ENCODE data around the gene MYLK4.
A peak's percentile ranks its signal among the peaks of the same experiment; 100 is the strongest.

The MYLK4 gene

GRCh38 chr6:2743280-2744208 lies 7.2 kb downstream of the MYLK4 start:
- Mint-ChIP-seq H3K4me1 (ENCODE audit: low read depth) (peaks cover 9% of the 10 kb centered on the region), H3K36me3 (ENCODE audit: low read depth) (no peaks in the 10 kb centered on the region), H3K27ac (no peak overlapping the region), H3K27me3 (no peaks in the 10 kb centered on the region), H3K4me3 (no peak overlapping the region), H3K9me3 (no peaks in the 10 kb centered on the region)
- intact Hi-C loops (cut with micrococcal nuclease): no loop called here

GRCh38 chr6:2741756-2742155 lies 9.0 kb downstream of the MYLK4 start:
- intact Hi-C loops (cut with micrococcal nuclease): no loop called here
- no peak overlapping the region for H3K4me3 Mint-ChIP-seq
- peaks cover 14% of the 10 kb centered on the region for H3K4me1 Mint-ChIP-seq (ENCODE audit: low read depth)
- H3K27me3 Mint-ChIP-seq: no peaks in the 10 kb centered on the region
- no peaks in the 10 kb centered on the region for H3K36me3 Mint-ChIP-seq (ENCODE audit: low read depth)
- no peak overlapping the region for H3K27ac Mint-ChIP-seq
- no peaks in the 10 kb centered on the region for H3K9me3 Mint-ChIP-seq

GRCh38 chr6:2740581-2740980 lies 10.1 kb downstream of the MYLK4 start:
- Mint-ChIP-seq H3K9me3 (no peaks in the 10 kb centered on the region), H3K4me3 (no peak overlapping the region), H3K36me3 (ENCODE audit: low read depth) (no peaks in the 10 kb centered on the region), H3K27ac (no peak overlapping the region), H3K27me3 (no peaks in the 10 kb centered on the region), H3K4me1 (ENCODE audit: low read depth) (peaks cover 14% of the 10 kb centered on the region)
- intact Hi-C loops (cut with micrococcal nuclease): no loop called here

GRCh38 chr6:2739335-2739734 lies 11.4 kb downstream of the MYLK4 start:
- Mint-ChIP-seq H3K27ac (no peak overlapping the region), H3K36me3 (ENCODE audit: low read depth) (no peaks in the 10 kb centered on the region), H3K9me3 (no peaks in the 10 kb centered on the region), H3K4me3 (no peak overlapping the region), H3K4me1 (ENCODE audit: low read depth) (peaks cover 14% of the 10 kb centered on the region), H3K27me3 (no peaks in the 10 kb centered on the region)
- intact Hi-C loops (cut with micrococcal nuclease): no loop called here

GRCh38 chr6:2738373-2738979 lies 12.2 kb downstream of the MYLK4 start:
- Mint-ChIP-seq H3K4me1 (ENCODE audit: low read depth) (peaks cover 22% of the 10 kb centered on the region), H3K27me3 (no peaks in the 10 kb centered on the region), H3K27ac (no peak overlapping the region), H3K4me3 (no peak overlapping the region), H3K36me3 (ENCODE audit: low read depth) (no peaks in the 10 kb centered on the region), H3K9me3 (no peaks in the 10 kb centered on the region)
- intact Hi-C loops (cut with micrococcal nuclease): loop anchor here (1.0 kb wide), 1 partner anchor 12 kb away; the partner anchor contains the start of gene MYLK4

- Mint-ChIP-seq H3K9me3 (no peaks in the 10 kb centered on the region), H3K27ac (no peak overlapping the region), H3K36me3 (ENCODE audit: low read depth) (no peaks in the 10 kb centered on the region), H3K27me3 (no peaks in the 10 kb centered on the region), H3K4me3 (no peak overlapping the region), H3K4me1 (ENCODE audit: low read depth) (peaks cover 28% of the 10 kb centered on the region)
- intact Hi-C loops (cut with micrococcal nuclease): loop anchor here (1.0 kb wide), 1 partner anchor 12 kb away; the partner anchor contains the start of gene MYLK4
These were observed 12.8 kb downstream of the MYLK4 start for GRCh38 chr6:2737885-2738284.

- Mint-ChIP-seq H3K4me1 (ENCODE audit: low read depth) (peaks cover 23% of the 10 kb centered on the region), H3K4me3 (no peak overlapping the region), H3K9me3 (no peaks in the 10 kb centered on the region), H3K36me3 (ENCODE audit: low read depth) (no peaks in the 10 kb centered on the region), H3K27me3 (no peaks in the 10 kb centered on the region), H3K27ac (peak overlapping the region; percentile 85)
- intact Hi-C loops (cut with micrococcal nuclease): no loop called here
These were observed 16.1 kb downstream of the MYLK4 start for GRCh38 chr6:2734488-2735166.

- Mint-ChIP-seq H3K27me3 (peaks cover 2% of the 10 kb centered on the region), H3K36me3 (ENCODE audit: low read depth) (no peaks in the 10 kb centered on the region), H3K9me3 (no peaks in the 10 kb centered on the region), H3K4me1 (ENCODE audit: low read depth) (peaks cover 27% of the 10 kb centered on the region), H3K4me3 (no peak overlapping the region), H3K27ac (peak overlapping the region; percentile 85)
- intact Hi-C loops (cut with micrococcal nuclease): no loop called here
These were observed 16.8 kb downstream of the MYLK4 start for GRCh38 chr6:2733736-2734480.

- H3K4me1 Mint-ChIP-seq (ENCODE audit: low read depth): peaks cover 33% of the 10 kb centered on the region
- H3K9me3 Mint-ChIP-seq: no peaks in the 10 kb centered on the region
- H3K27me3 Mint-ChIP-seq: peaks cover 5% of the 10 kb centered on the region
- H3K36me3 Mint-ChIP-seq (ENCODE audit: low read depth): no peaks in the 10 kb centered on the region
- no peak overlapping the region for H3K4me3 Mint-ChIP-seq
- H3K27ac Mint-ChIP-seq: peak overlapping the region; percentile 85
- intact Hi-C loops (cut with micrococcal nuclease): no loop called here
These were observed 17.4 kb downstream of the MYLK4 start for GRCh38 chr6:2733324-2733723.

- Mint-ChIP-seq H3K27ac (peak overlapping the region; percentile 85), H3K4me3 (no peak overlapping the region), H3K27me3 (peaks cover 5% of the 10 kb centered on the region), H3K9me3 (no peaks in the 10 kb centered on the region), H3K4me1 (ENCODE audit: low read depth) (peaks cover 34% of the 10 kb centered on the region), H3K36me3 (ENCODE audit: low read depth) (no peaks in the 10 kb centered on the region)
- intact Hi-C loops (cut with micrococcal nuclease): no loop called here
These were observed 18.1 kb downstream of the MYLK4 start for GRCh38 chr6:2732503-2733089.

- H3K27ac Mint-ChIP-seq: no peak overlapping the region
- intact Hi-C loops (cut with micrococcal nuclease): no loop called here
- H3K4me1 Mint-ChIP-seq (ENCODE audit: low read depth): peaks cover 38% of the 10 kb centered on the region
- no peaks in the 10 kb centered on the region for H3K9me3 Mint-ChIP-seq
- H3K36me3 Mint-ChIP-seq (ENCODE audit: low read depth): no peaks in the 10 kb centered on the region
- H3K27me3 Mint-ChIP-seq: peaks cover 5% of the 10 kb centered on the region
- no peak overlapping the region for H3K4me3 Mint-ChIP-seq
These were observed 19.3 kb downstream of the MYLK4 start for GRCh38 chr6:2731281-2731909.

- intact Hi-C loops (cut with micrococcal nuclease): no loop called here
- Mint-ChIP-seq H3K9me3 (no peaks in the 10 kb centered on the region), H3K36me3 (ENCODE audit: low read depth) (no peaks in the 10 kb centered on the region), H3K4me3 (no peak overlapping the region), H3K27ac (no peak overlapping the region), H3K4me1 (ENCODE audit: low read depth) (peaks cover 45% of the 10 kb centered on the region), H3K27me3 (peaks cover 5% of the 10 kb centered on the region)
These were observed 20.2 kb downstream of the MYLK4 start for GRCh38 chr6:2730353-2731107.
